Measurements from ENCODE around the gene CPEB4. TPM values are rescaled to one million over a fixed set of nuclear protein-coding genes. Genes with fewer than 3 reads are reported as not detected.
A peak's percentile ranks its signal among the peaks of the same experiment; 100 is the strongest.

Gene CPEB4
- total RNA-seq, 1 experiment from 2014 or later = 7.2 TPM

- DNase-seq (ENCODE audit: low spot score) = no peak
These were observed 29.3 kb upstream of the CPEB4 start for GRCh38 chr5:173858670-173859407.

- peak; percentile 6 for DNase-seq (ENCODE audit: low spot score)
These were observed 28.6 kb upstream of the CPEB4 start for GRCh38 chr5:173859408-173860159.

- no peak for DNase-seq (ENCODE audit: low spot score)
These were observed 26.1 kb upstream of the CPEB4 start for GRCh38 chr5:173862047-173862477.

- no peak for DNase-seq (ENCODE audit: low spot score)
These were observed 24.8 kb upstream of the CPEB4 start for GRCh38 chr5:173863359-173863758.

GRCh38 chr5:173864126-173865050, 23.8 kb upstream of the CPEB4 start:
- no peak for DNase-seq (ENCODE audit: low spot score)

GRCh38 chr5:173866243-173866857, 21.8 kb upstream of the CPEB4 start:
- no peak for DNase-seq (ENCODE audit: low spot score)

GRCh38 chr5:173866858-173867679, 21.1 kb upstream of the CPEB4 start:
- DNase-seq (ENCODE audit: low spot score) = no peak

- peak; percentile 72 for DNase-seq (ENCODE audit: low spot score)
These were observed 19.9 kb upstream of the CPEB4 start for GRCh38 chr5:173868096-173868880.

- no peak for DNase-seq (ENCODE audit: low spot score)
These were observed 18.8 kb upstream of the CPEB4 start for GRCh38 chr5:173869316-173869715.

GRCh38 chr5:173872957-173873305, 15.2 kb upstream of the CPEB4 start:
- no peak for DNase-seq (ENCODE audit: low spot score)

- no peak for DNase-seq (ENCODE audit: low spot score)
These were observed 14.7 kb upstream of the CPEB4 start for GRCh38 chr5:173873306-173873922.

- no peak for DNase-seq (ENCODE audit: low spot score)
These were observed 13.0 kb upstream of the CPEB4 start for GRCh38 chr5:173875189-173875588.

GRCh38 chr5:173878224-173878967, 9.8 kb upstream of the CPEB4 start:
- no peak for DNase-seq (ENCODE audit: low spot score)

GRCh38 chr5:173880306-173880985, 7.7 kb upstream of the CPEB4 start:
- no peak for DNase-seq (ENCODE audit: low spot score)

- DNase-seq (ENCODE audit: low spot score) = no peak
These were observed 6.2 kb upstream of the CPEB4 start for GRCh38 chr5:173881811-173882575.

GRCh38 chr5:173882632-173883031, 5.5 kb upstream of the CPEB4 start:
- no peak for DNase-seq (ENCODE audit: low spot score)

GRCh38 chr5:173883347-173883924, 4.7 kb upstream of the CPEB4 start:
- no peak for DNase-seq (ENCODE audit: low spot score)
